ENCODE measurements around the gene PRSS57.
"Not testable (repeated sequence)": the region's sequence is repeated elsewhere in the genome, so short reads cannot be mapped to it uniquely, and the experiment has no call there.

The PRSS57 gene

DNA sequence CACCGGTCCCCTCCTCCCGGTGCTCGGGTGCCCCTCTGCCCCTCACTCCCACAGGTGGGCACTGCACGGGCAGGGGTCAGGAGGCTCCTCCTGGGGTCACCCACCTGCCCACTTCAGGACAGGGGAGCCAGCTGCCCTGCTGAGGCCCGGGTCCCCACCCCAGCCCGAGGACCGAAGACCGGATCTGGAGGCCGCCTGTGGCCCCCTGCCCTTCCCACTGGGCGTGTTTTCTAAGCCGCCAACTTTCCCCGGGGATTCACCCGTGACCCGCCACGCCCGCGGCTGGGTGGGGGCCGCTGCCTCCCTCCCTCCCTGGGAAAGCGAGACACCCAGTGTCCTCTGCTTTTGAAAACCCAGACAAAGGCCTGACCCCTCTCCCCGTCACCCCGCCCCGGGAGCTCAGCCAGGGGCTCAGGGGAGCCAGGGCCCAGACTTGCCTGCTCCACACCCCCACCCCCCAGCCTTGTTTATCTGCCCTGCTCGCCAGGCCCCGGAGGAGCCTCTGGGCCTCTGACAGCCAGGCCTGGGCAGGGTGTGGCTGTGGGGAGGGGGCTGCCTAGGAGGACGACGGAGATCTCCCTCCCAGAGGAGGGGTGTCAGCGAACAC lies 14.8 kb upstream of the PRSS57 start:
- Histone ChIP-seq H3K4me3 (ENCODE audit: low read length in 2 of 2) (no peak overlapping the region), H3K9me3 (ENCODE audit: control insufficient read depth in 2 of 2, low read length in 2 of 2) (no peaks in the 10 kb centered on the region), H3K36me3 (ENCODE audit: control insufficient read depth in 2 of 2, insufficient read depth in 2 of 2, low read length in 2 of 2) (no peaks in the 10 kb centered on the region), H3K27me3 (ENCODE audit: control insufficient read depth in 2 of 2, insufficient read depth in 2 of 2, low read length in 2 of 2) (peaks cover 5 to 15% of the 10 kb centered on the region in 2 donors), H3K4me1 (ENCODE audit: control insufficient read depth in 2 of 2, insufficient read depth in 2 of 2, low read length in 2 of 2) (no peaks in the 10 kb centered on the region), H3K9ac (ENCODE audit: low read depth in 1 of 2, low read length in 2 of 2) (peak overlapping the region in 1 of 2 donors; percentile 17), H3K27ac (ENCODE audit: low read depth in 2 of 2, low read length in 2 of 2) (peak overlapping the region; percentile 29 to 38)

- peak overlapping the region in 1 of 2 donors; percentile 17 for H3K9ac ChIP-seq (ENCODE audit: low read depth in 1 of 2, low read length in 2 of 2)
- no peaks in the 10 kb centered on the region for H3K36me3 ChIP-seq (ENCODE audit: control insufficient read depth in 2 of 2, insufficient read depth in 2 of 2, low read length in 2 of 2)
- peak overlapping the region in 1 of 2 donors; percentile 38 for H3K27ac ChIP-seq (ENCODE audit: low read depth in 2 of 2, low read length in 2 of 2)
- no peaks in the 10 kb centered on the region for H3K4me1 ChIP-seq (ENCODE audit: control insufficient read depth in 2 of 2, insufficient read depth in 2 of 2, low read length in 2 of 2)
- no peaks in the 10 kb centered on the region for H3K9me3 ChIP-seq (ENCODE audit: control insufficient read depth in 2 of 2, low read length in 2 of 2)
- H3K4me3 ChIP-seq (ENCODE audit: low read length in 2 of 2), result no peak overlapping the region
- peaks cover 5 to 15% of the 10 kb centered on the region in 2 donors for H3K27me3 ChIP-seq (ENCODE audit: control insufficient read depth in 2 of 2, insufficient read depth in 2 of 2, low read length in 2 of 2)
These were observed 14.1 kb upstream of the PRSS57 start for GRCh38 chr19:709196-709964.

- Histone ChIP-seq H3K27ac (ENCODE audit: low read depth in 2 of 2, low read length in 2 of 2) (peak within 1 kb of the TSS in 1 of 2 donors; percentile 38), H3K36me3 (ENCODE audit: control insufficient read depth in 2 of 2, insufficient read depth in 2 of 2, low read length in 2 of 2) (no peaks in the 10 kb centered on the region), H3K4me3 (ENCODE audit: low read length in 2 of 2) (no peak within 1 kb of the TSS), H3K4me1 (ENCODE audit: control insufficient read depth in 2 of 2, insufficient read depth in 2 of 2, low read length in 2 of 2) (no peaks in the 10 kb centered on the region), H3K9me3 (ENCODE audit: control insufficient read depth in 2 of 2, low read length in 2 of 2) (no peaks in the 10 kb centered on the region), H3K9ac (ENCODE audit: low read depth in 1 of 2, low read length in 2 of 2) (peak within 1 kb of the TSS in 1 of 2 donors; percentile 17), H3K27me3 (ENCODE audit: control insufficient read depth in 2 of 2, insufficient read depth in 2 of 2, low read length in 2 of 2) (peaks cover 5 to 15% of the 10 kb centered on the region in 2 donors)
These were observed 13.2 kb upstream of the PRSS57 start, which contains the start of gene PALM for GRCh38 chr19:708154-709143. Gene PALM (plus strand): TSS chr19:708935. CDS start chr19:709147, 212 bp downstream.

DNA sequence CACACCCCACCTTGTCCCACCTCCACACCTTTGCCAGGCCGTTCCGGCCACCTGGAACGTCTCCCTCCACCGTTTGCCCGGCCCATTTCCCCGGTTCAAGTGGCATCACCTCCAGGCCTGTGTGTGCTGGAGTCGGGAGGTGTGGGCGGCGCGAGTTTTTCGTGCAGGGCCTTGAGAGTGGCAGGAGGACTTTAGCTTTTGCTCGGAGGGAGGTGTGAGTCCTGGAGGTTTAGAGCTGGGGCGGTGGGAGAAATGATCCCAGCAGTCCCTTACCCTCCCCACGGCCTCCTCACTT lies 9.1 kb upstream of the PRSS57 start:
- Histone ChIP-seq H3K27ac (ENCODE audit: low read depth in 2 of 2, low read length in 2 of 2) (no peak overlapping the region), H3K4me3 (ENCODE audit: low read length in 2 of 2) (no peak overlapping the region)

GRCh38 chr19:703651-704446 lies 8.6 kb upstream of the PRSS57 start:
- Histone ChIP-seq H3K9me3 (ENCODE audit: control insufficient read depth in 2 of 2, low read length in 2 of 2) (no peaks in the 10 kb centered on the region), H3K9ac (ENCODE audit: low read depth in 1 of 2, low read length in 2 of 2) (no peak overlapping the region), H3K4me3 (ENCODE audit: low read length in 2 of 2) (peak overlapping the region in 1 of 2 donors; percentile 38), H3K27ac (ENCODE audit: low read depth in 2 of 2, low read length in 2 of 2) (no peak overlapping the region), H3K36me3 (ENCODE audit: control insufficient read depth in 2 of 2, insufficient read depth in 2 of 2, low read length in 2 of 2) (no peaks in the 10 kb centered on the region), H3K4me1 (ENCODE audit: control insufficient read depth in 2 of 2, insufficient read depth in 2 of 2, low read length in 2 of 2) (no peaks in the 10 kb centered on the region), H3K27me3 (ENCODE audit: control insufficient read depth in 2 of 2, insufficient read depth in 2 of 2, low read length in 2 of 2) (peaks cover 8 to 11% of the 10 kb centered on the region in 2 donors)

More for the DNA sequence above, 9.1 kb upstream of the PRSS57 start:
- H3K27me3 ChIP-seq (ENCODE audit: control insufficient read depth in 2 of 2, insufficient read depth in 2 of 2, low read length in 2 of 2), result peaks cover 8 to 11% of the 10 kb centered on the region in 2 donors
- H3K36me3 ChIP-seq (ENCODE audit: control insufficient read depth in 2 of 2, insufficient read depth in 2 of 2, low read length in 2 of 2), result no peaks in the 10 kb centered on the region
- no peaks in the 10 kb centered on the region for H3K9me3 ChIP-seq (ENCODE audit: control insufficient read depth in 2 of 2, low read length in 2 of 2)
- no peaks in the 10 kb centered on the region for H3K4me1 ChIP-seq (ENCODE audit: control insufficient read depth in 2 of 2, insufficient read depth in 2 of 2, low read length in 2 of 2)
- H3K9ac ChIP-seq (ENCODE audit: low read depth in 1 of 2, low read length in 2 of 2), result no peak overlapping the region

GRCh38 chr19:703329-703650 lies 8.0 kb upstream of the PRSS57 start:
- Histone ChIP-seq H3K27ac (ENCODE audit: low read depth in 2 of 2, low read length in 2 of 2) (no peak overlapping the region), H3K4me1 (ENCODE audit: control insufficient read depth in 2 of 2, insufficient read depth in 2 of 2, low read length in 2 of 2) (no peaks in the 10 kb centered on the region), H3K9ac (ENCODE audit: low read depth in 1 of 2, low read length in 2 of 2) (no peak overlapping the region), H3K4me3 (ENCODE audit: low read length in 2 of 2) (peak overlapping the region in 1 of 2 donors; percentile 38), H3K9me3 (ENCODE audit: control insufficient read depth in 2 of 2, low read length in 2 of 2) (no peaks in the 10 kb centered on the region), H3K36me3 (ENCODE audit: control insufficient read depth in 2 of 2, insufficient read depth in 2 of 2, low read length in 2 of 2) (no peaks in the 10 kb centered on the region), H3K27me3 (ENCODE audit: control insufficient read depth in 2 of 2, insufficient read depth in 2 of 2, low read length in 2 of 2) (peaks cover 8 to 10% of the 10 kb centered on the region in 2 donors)

DNA sequence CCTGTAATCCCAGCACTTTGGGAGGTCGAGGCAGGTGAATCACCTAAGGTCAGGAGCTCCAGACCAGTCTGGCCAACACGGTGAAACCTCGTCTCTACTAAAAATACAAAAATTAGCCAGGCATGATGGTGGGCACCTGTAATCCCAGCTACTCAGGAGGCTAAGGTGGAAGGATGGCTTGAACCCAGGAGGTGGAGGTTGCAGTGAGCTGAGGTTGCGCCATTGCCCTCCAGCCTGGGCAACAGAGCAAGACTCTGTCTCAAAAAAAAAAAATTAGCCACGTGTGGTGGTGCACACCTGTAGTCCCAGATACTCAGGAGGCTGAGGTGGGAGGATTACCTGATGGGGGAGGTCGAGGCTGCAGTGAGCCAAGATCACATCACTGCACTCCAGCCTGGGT lies 7.6 kb upstream of the PRSS57 start:
- H3K4me3 ChIP-seq (ENCODE audit: low read length in 2 of 2); H3K27me3 ChIP-seq (ENCODE audit: control insufficient read depth in 2 of 2, insufficient read depth in 2 of 2, low read length in 2 of 2); H3K27ac ChIP-seq (ENCODE audit: low read depth in 2 of 2, low read length in 2 of 2); H3K36me3 ChIP-seq (ENCODE audit: control insufficient read depth in 2 of 2, insufficient read depth in 2 of 2, low read length in 2 of 2); H3K9me3 ChIP-seq (ENCODE audit: control insufficient read depth in 2 of 2, low read length in 2 of 2); H3K4me1 ChIP-seq (ENCODE audit: control insufficient read depth in 2 of 2, insufficient read depth in 2 of 2, low read length in 2 of 2); H3K9ac ChIP-seq (ENCODE audit: low read depth in 1 of 2, low read length in 2 of 2): not testable (repeated sequence)

DNA sequence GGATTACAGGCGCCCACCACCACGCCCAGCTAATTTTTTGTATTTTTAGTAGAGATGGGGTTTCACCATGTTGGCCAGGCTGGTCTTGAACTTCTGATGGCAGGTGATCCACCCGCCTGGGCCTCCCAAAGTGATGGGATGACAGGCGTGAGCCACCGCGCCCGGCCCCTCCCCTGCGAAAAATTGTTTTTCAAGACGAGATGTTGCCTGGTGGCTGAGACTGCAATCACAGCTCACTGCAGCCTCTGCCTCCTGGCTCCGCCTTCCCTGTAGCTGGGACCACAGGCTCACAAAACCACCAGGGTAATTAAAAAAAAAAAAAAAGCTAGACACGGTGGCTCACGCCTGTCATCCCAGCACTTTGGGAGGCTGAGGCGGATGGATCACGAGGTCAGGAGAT lies 4.6 kb upstream of the PRSS57 start:
- H3K9ac ChIP-seq (ENCODE audit: low read depth in 1 of 2, low read length in 2 of 2); H3K4me1 ChIP-seq (ENCODE audit: control insufficient read depth in 2 of 2, insufficient read depth in 2 of 2, low read length in 2 of 2); H3K9me3 ChIP-seq (ENCODE audit: control insufficient read depth in 2 of 2, low read length in 2 of 2); H3K36me3 ChIP-seq (ENCODE audit: control insufficient read depth in 2 of 2, insufficient read depth in 2 of 2, low read length in 2 of 2); H3K27ac ChIP-seq (ENCODE audit: low read depth in 2 of 2, low read length in 2 of 2); H3K27me3 ChIP-seq (ENCODE audit: control insufficient read depth in 2 of 2, insufficient read depth in 2 of 2, low read length in 2 of 2); H3K4me3 ChIP-seq (ENCODE audit: low read length in 2 of 2): not testable (repeated sequence)

DNA sequence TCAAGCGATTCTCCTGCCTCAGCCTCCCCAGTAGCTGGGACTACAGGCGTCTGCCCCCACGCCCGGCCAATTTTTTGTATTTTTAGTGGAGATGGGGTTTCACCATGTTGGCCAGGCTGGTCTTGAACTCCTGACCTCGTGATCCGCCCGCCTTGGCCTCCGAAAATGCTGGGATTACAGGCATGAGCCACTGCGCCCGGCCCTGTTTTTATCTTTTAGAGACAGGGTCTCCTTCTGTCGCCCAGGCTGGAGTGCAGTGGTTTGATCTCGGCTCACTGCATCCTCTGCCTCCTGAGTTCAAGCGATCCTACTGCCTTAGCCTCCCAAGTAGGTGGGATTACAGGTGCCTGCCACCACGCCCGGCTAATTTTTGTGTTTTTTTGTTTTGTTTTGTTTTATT lies 3.3 kb upstream of the PRSS57 start:
- not testable (repeated sequence) for H3K36me3 ChIP-seq (ENCODE audit: control insufficient read depth in 2 of 2, insufficient read depth in 2 of 2, low read length in 2 of 2); H3K4me1 ChIP-seq (ENCODE audit: control insufficient read depth in 2 of 2, insufficient read depth in 2 of 2, low read length in 2 of 2); H3K27ac ChIP-seq (ENCODE audit: low read depth in 2 of 2, low read length in 2 of 2); H3K27me3 ChIP-seq (ENCODE audit: control insufficient read depth in 2 of 2, insufficient read depth in 2 of 2, low read length in 2 of 2); H3K9ac ChIP-seq (ENCODE audit: low read depth in 1 of 2, low read length in 2 of 2); H3K4me3 ChIP-seq (ENCODE audit: low read length in 2 of 2); H3K9me3 ChIP-seq (ENCODE audit: control insufficient read depth in 2 of 2, low read length in 2 of 2)

Measured in mucosa of rectum (tissue), 2 donors.